Activated gamma-delta T cell treated with Interleukin-2 at 50 U/mL for 16 hours (primary cell): ENCODE measurements around the gene WDR49.

Experiments
- DNase-seq: peaks from one replicate; pipeline ENCODE4 v3.0.0-alpha.2; 2020

WDR49 gene

GRCh38 chr3:167483708-167484475 is 169.8 kb downstream of the WDR49 start:
- DNase-seq, result no peak

GRCh38 chr3:167481164-167481563 is 172.6 kb downstream of the WDR49 start:
- no peak for DNase-seq

- no peak for DNase-seq
These were observed 173.0 kb downstream of the WDR49 start for GRCh38 chr3:167480748-167481147.

GRCh38 chr3:167473863-167474262 is 179.9 kb downstream of the WDR49 start, which contains the start of gene SERPINI2:
SERPINI2 (minus strand) TSS chr3:167474042; CDS start chr3:167471834, 2,208 bp downstream.
- no peak for DNase-seq

GRCh38 chr3:167469381-167469780 is 184.4 kb downstream of the WDR49 start:
- DNase-seq, result no peak

GRCh38 chr3:167467848-167468611 is 185.7 kb downstream of the WDR49 start:
- DNase-seq, result no peak

GRCh38 chr3:167466966-167467365 is 186.8 kb downstream of the WDR49 start:
- DNase-seq, result no peak

GRCh38 chr3:167456157-167456799 is 197.5 kb downstream of the WDR49 start:
- DNase-seq, result no peak

- DNase-seq, result no peak
These were observed 199.9 kb downstream of the WDR49 start for GRCh38 chr3:167453815-167454214.

- DNase-seq, result no peak
These were observed 202.5 kb downstream of the WDR49 start for GRCh38 chr3:167451282-167451681.

- DNase-seq, result no peak
These were observed 203.1 kb downstream of the WDR49 start for GRCh38 chr3:167450675-167451074.

GRCh38 chr3:167450195-167450594 is 203.5 kb downstream of the WDR49 start:
- no peak for DNase-seq

GRCh38 chr3:167445491-167445890 is 208.3 kb downstream of the WDR49 start:
- no peak for DNase-seq

GRCh38 chr3:167441256-167441655 is 212.5 kb downstream of the WDR49 start:
- no peak for DNase-seq

- no peak for DNase-seq
These were observed 216.2 kb downstream of the WDR49 start for GRCh38 chr3:167437428-167438139.
